ENCODE data around the gene TXNDC15. TPM values are rescaled to one million over a fixed set of nuclear protein-coding genes. Genes with fewer than 3 reads are reported as not detected.

TXNDC15 gene
- total and polyA plus RNA-seq, 2 of the 13 experiments (the other 11 are each of a cell fraction or from before 2014, with no cell fraction given) = 22.2 to 49.9 TPM

DNA sequence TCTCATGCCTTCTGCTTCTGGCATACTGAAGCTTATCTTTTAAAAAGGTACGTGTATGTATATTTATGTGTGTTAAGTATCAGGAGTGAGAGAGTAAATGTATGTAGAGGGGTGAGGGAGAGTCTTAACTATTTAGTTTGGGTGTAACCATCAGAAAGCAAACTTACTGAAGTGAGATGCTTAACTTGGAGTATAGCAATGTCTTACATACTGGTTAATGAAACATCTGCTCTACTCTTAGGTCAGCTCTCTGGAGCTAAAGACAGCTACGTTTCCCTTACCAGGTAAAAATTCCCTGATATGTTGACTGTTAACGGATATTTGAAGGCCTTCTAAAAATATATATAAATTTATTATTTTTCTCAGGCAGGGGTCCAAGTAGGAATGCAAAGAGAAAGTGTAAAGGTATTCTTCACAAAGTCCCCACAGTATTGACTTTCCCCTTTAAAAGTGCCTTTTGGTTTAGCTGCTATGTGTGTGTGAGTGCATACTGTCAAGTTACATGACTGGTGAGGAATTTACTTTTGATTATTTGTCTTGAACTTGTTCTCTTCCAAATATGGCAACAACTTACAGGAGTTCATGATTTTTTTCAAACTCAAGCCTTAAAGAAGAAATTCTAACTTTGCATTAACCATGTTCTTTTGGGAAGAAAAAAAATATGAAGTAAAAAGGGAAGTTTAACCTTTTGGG, 40.7 kb upstream of the TXNDC15 start:
- Histone ChIP-seq H3K4me2 (ENCODE audit: low read depth, low read length) (no peak overlapping the region), H4K20me1 (ENCODE audit: insufficient read depth, low read length) (no peaks in the 10 kb centered on the region), H3K4me1 (ENCODE audit: insufficient read depth, low read length) (peaks cover 24% of the 10 kb centered on the region), H3K9ac (ENCODE audit: insufficient read depth, low read depth, low read length) (no peak overlapping the region), H2AFZ (ENCODE audit: low read length) (no peak overlapping the region), H3K36me3 (replicated peaks in 1 of 2; ENCODE audit: control insufficient read depth in 1 of 2, insufficient read depth in 2 of 2, low read length in 2 of 2) (peaks cover 3 to 27% of the 10 kb centered on the region in 2 experiments), H3K9me3 (ENCODE audit: low read length) (no peaks in the 10 kb centered on the region), H3K27me3 (ENCODE audit: control insufficient read depth in 1 of 2, insufficient read depth in 2 of 2, low read length in 2 of 2) (no peaks in the 10 kb centered on the region), H3K4me3 (replicated peaks in 1 of 3; ENCODE audit: insufficient read depth in 1 of 3, low read depth in 2 of 3, low read length in 3 of 3) (no peak overlapping the region), H3K79me2 (ENCODE audit: insufficient read depth, low read length) (no peaks in the 10 kb centered on the region), H3K27ac (ENCODE audit: extremely low read length, insufficient read depth, low read length) (no peak overlapping the region)
- POLR2A ChIA-PET = no interaction called here
- in situ Hi-C loops (cut with HindIII; ENCODE audit: extremely low pct_ligation_motif_present, low pct_unique_long_range_greater_than_20kb) (no loop called here), intact Hi-C loops (cut with micrococcal nuclease; ENCODE audit: unreplicated experiment) (no loop called here)
- 94% methylated on average over 3 of the region's 3 CpGs for WGBS (ENCODE audit: low lambda C conversion rate)
- FAIRE-seq (no peak), DNase-seq (ENCODE audit: low spot score) (no peak), ATAC-seq (no peak)
- TF ChIP-seq FOXJ3 (CRISPR knock-in tag; IDR thresholded peaks at IDR 0.05; ENCODE audit: borderline replicate concordance) (no peak), CC2D1A (CRISPR knock-in tag; IDR thresholded peaks at IDR 0.05) (no peak), SMARCC2 (IDR thresholded peaks at IDR 0.05) (no peak), ZNF20 (CRISPR knock-in tag; IDR thresholded peaks at IDR 0.05) (no peak), ZFX (CRISPR knock-in tag; IDR thresholded peaks at IDR 0.05; ENCODE audit: low read depth) (no peak), ZFP37 (CRISPR knock-in tag; IDR thresholded peaks at IDR 0.05; ENCODE audit: borderline replicate concordance) (no peak), ASH2L (IDR thresholded peaks at IDR 0.05; ENCODE audit: insufficient read length, low read depth, low read length) (no peak), KDM4B (CRISPR knock-in tag; IDR thresholded peaks at IDR 0.05) (no peak)
- TF ChIP-seq, protein P1, sequence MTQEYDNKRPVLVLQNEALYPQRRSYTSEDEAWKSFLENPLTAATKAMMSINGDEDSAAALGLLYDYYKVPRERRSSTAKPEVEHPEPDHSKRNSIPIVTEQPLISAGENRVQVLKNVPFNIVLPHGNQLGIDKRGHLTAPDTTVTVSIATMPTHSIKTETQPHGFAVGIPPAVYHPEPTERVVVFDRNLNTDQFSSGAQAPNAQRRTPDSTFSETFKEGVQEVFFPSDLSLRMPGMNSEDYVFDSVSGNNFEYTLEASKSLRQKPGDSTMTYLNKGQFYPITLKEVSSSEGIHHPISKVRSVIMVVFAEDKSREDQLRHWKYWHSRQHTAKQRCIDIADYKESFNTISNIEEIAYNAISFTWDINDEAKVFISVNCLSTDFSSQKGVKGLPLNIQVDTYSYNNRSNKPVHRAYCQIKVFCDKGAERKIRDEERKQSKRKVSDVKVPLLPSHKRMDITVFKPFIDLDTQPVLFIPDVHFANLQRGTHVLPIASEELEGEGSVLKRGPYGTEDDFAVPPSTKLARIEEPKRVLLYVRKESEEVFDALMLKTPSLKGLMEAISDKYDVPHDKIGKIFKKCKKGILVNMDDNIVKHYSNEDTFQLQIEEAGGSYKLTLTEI (CRISPR knock-in tag; conservative IDR thresholded peaks at IDR 0.05) = no peak
- TF ChIP-seq, protein P2, sequence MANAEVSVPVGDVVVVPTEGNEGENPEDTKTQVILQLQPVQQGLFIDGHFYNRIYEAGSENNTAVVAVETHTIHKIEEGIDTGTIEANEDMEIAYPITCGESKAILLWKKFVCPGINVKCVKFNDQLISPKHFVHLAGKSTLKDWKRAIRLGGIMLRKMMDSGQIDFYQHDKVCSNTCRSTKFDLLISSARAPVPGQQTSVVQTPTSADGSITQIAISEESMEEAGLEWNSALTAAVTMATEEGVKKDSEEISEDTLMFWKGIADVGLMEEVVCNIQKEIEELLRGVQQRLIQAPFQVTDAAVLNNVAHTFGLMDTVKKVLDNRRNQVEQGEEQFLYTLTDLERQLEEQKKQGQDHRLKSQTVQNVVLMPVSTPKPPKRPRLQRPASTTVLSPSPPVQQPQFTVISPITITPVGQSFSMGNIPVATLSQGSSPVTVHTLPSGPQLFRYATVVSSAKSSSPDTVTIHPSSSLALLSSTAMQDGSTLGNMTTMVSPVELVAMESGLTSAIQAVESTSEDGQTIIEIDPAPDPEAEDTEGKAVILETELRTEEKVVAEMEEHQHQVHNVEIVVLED (CRISPR knock-in tag; IDR thresholded peaks at IDR 0.05; ENCODE audit: borderline replicate concordance) = no peak
- CTCF ChIA-PET (ENCODE audit: low intra/inter-chr PET ratio, low total read pairs) = no interaction called here
- BruUV-seq (replicated peaks) = no TSS peak

Measured in HepG2 (cell line).